ENCODE data around the gene ZNF618.

Gene ZNF618

GRCh38 chr9:113912816-113913215 lies 36.7 kb downstream of the ZNF618 start:
- no peak for DNase-seq (ENCODE audit: low read depth in 2 of 2)

- no peak for DNase-seq (ENCODE audit: low read depth in 2 of 2)
Observed at GRCh38 chr9:113913426-113914195, 37.5 kb downstream of the ZNF618 start.

GRCh38 chr9:113914517-113914916 lies 38.4 kb downstream of the ZNF618 start:
- no peak for DNase-seq (ENCODE audit: low read depth in 2 of 2)

- DNase-seq (ENCODE audit: low read depth in 2 of 2), result no peak
Observed at GRCh38 chr9:113915817-113916434, 39.8 kb downstream of the ZNF618 start.

GRCh38 chr9:113916931-113917330 lies 40.8 kb downstream of the ZNF618 start:
- DNase-seq (ENCODE audit: low read depth in 2 of 2), result no peak

- DNase-seq (ENCODE audit: low read depth in 2 of 2), result no peak
Observed at GRCh38 chr9:113918697-113919350, 42.7 kb downstream of the ZNF618 start.

GRCh38 chr9:113919382-113919781 lies 43.3 kb downstream of the ZNF618 start:
- no peak for DNase-seq (ENCODE audit: low read depth in 2 of 2)

- DNase-seq (ENCODE audit: low read depth in 2 of 2), result no peak
Observed at GRCh38 chr9:113919871-113920270, 43.8 kb downstream of the ZNF618 start.

- DNase-seq (ENCODE audit: low read depth in 2 of 2), result no peak
Observed at GRCh38 chr9:113920872-113921271, 44.8 kb downstream of the ZNF618 start.

- no peak for DNase-seq (ENCODE audit: low read depth in 2 of 2)
Observed at GRCh38 chr9:113921396-113921925, 45.4 kb downstream of the ZNF618 start.

GRCh38 chr9:113922160-113922559 lies 46.1 kb downstream of the ZNF618 start:
- DNase-seq (ENCODE audit: low read depth in 2 of 2), result no peak

- no peak for DNase-seq (ENCODE audit: low read depth in 2 of 2)
Observed at GRCh38 chr9:113926211-113926610, 50.1 kb downstream of the ZNF618 start.

- DNase-seq (ENCODE audit: low read depth in 2 of 2), result no peak
Observed at GRCh38 chr9:113927277-113927676, 51.2 kb downstream of the ZNF618 start.

- no peak for DNase-seq (ENCODE audit: low read depth in 2 of 2)
Observed at GRCh38 chr9:113928269-113928668, 52.2 kb downstream of the ZNF618 start.

GRCh38 chr9:113929634-113930389 lies 53.7 kb downstream of the ZNF618 start:
- no peak for DNase-seq (ENCODE audit: low read depth in 2 of 2)

GRCh38 chr9:113930390-113930783 lies 54.3 kb downstream of the ZNF618 start:
- no peak for DNase-seq (ENCODE audit: low read depth in 2 of 2)

- no peak for DNase-seq (ENCODE audit: low read depth in 2 of 2)
Observed at GRCh38 chr9:113931140-113931539, 55.0 kb downstream of the ZNF618 start.

- no peak for DNase-seq (ENCODE audit: low read depth in 2 of 2)
Observed at GRCh38 chr9:113931777-113932176, 55.7 kb downstream of the ZNF618 start.

GRCh38 chr9:113932906-113933584 lies 56.9 kb downstream of the ZNF618 start:
- DNase-seq (ENCODE audit: low read depth in 2 of 2), result no peak

- DNase-seq (ENCODE audit: low read depth in 2 of 2), result no peak
Observed at GRCh38 chr9:113933671-113934070, 57.6 kb downstream of the ZNF618 start.

- DNase-seq (ENCODE audit: low read depth in 2 of 2), result no peak
Observed at GRCh38 chr9:113934167-113934828, 58.2 kb downstream of the ZNF618 start.
